ENCODE results near the gene LHFPL6.
A peak's percentile ranks its signal among the peaks of the same experiment; 100 is the strongest.

LHFPL6 gene

GRCh38 chr13:39590466-39591036, 12.4 kb downstream of the LHFPL6 start:
- no peak for DNase-seq

GRCh38 chr13:39588384-39588783, 14.6 kb downstream of the LHFPL6 start:
- no peak for DNase-seq

GRCh38 chr13:39587939-39588338, 15.1 kb downstream of the LHFPL6 start:
- DNase-seq = no peak

- DNase-seq = no peak
Observed at GRCh38 chr13:39586958-39587605, 15.9 kb downstream of the LHFPL6 start.

- DNase-seq = no peak
Observed at GRCh38 chr13:39586151-39586550, 16.8 kb downstream of the LHFPL6 start.

- DNase-seq = no peak
Observed at GRCh38 chr13:39585219-39585618, 17.8 kb downstream of the LHFPL6 start.

GRCh38 chr13:39580881-39581575, 22.0 kb downstream of the LHFPL6 start:
- peak; percentile 57 for DNase-seq

GRCh38 chr13:39578821-39579291, 24.1 kb downstream of the LHFPL6 start:
- DNase-seq = peak; percentile 68

GRCh38 chr13:39577838-39578491, 25.0 kb downstream of the LHFPL6 start:
- peak; percentile 44 for DNase-seq

GRCh38 chr13:39577203-39577602, 25.8 kb downstream of the LHFPL6 start:
- DNase-seq = no peak

- no peak for DNase-seq
Observed at GRCh38 chr13:39575641-39576238, 27.3 kb downstream of the LHFPL6 start.

- DNase-seq = no peak
Observed at GRCh38 chr13:39571502-39572092, 31.4 kb downstream of the LHFPL6 start.

- DNase-seq = no peak
Observed at GRCh38 chr13:39567569-39567968, 35.4 kb downstream of the LHFPL6 start.

- no peak for DNase-seq
Observed at GRCh38 chr13:39566216-39566869, 36.6 kb downstream of the LHFPL6 start.

- no peak for DNase-seq
Observed at GRCh38 chr13:39565036-39565949, 37.7 kb downstream of the LHFPL6 start.

- no peak for DNase-seq
Observed at GRCh38 chr13:39563470-39563735, 39.6 kb downstream of the LHFPL6 start.

- DNase-seq = no peak
Observed at GRCh38 chr13:39561971-39562370, 41.0 kb downstream of the LHFPL6 start.

GRCh38 chr13:39559847-39560246, 43.1 kb downstream of the LHFPL6 start:
- DNase-seq = no peak

GRCh38 chr13:39557285-39557955, 45.6 kb downstream of the LHFPL6 start:
- DNase-seq = no peak

- no peak for DNase-seq
Observed at GRCh38 chr13:39556866-39557265, 46.1 kb downstream of the LHFPL6 start.

GRCh38 chr13:39554371-39554770, 48.6 kb downstream of the LHFPL6 start:
- DNase-seq = no peak

Measured in NCI-H146 (cell line).